Neural cell (in vitro differentiated cells): Measurements from ENCODE around the gene NHS.

Experiments used
- CTCF ChIP-seq: fragments of 450-650 bp; IDR thresholded peaks from 2 replicates; pipeline ENCODE4 v1.5.1; 2014; ENCODE audit warnings: antibody characterized with exemption, mild to moderate bottlenecking, moderate library complexity; ENCODE audit not compliant: poor library complexity, severe bottlenecking
- RAD21 ChIP-seq: fragments of 450-650 bp; conservative IDR thresholded peaks from 2 replicates; pipeline ENCODE4 v1.6.1; 2014; ENCODE audit warnings: antibody characterized with exemption, mild to moderate bottlenecking, moderate library complexity
- REST ChIP-seq: IDR thresholded peaks from 2 replicates; pipeline ENCODE4 v1.6.1; 2012; ENCODE audit warnings: borderline replicate concordance
- SMC3 ChIP-seq: fragments of 450-650 bp; conservative IDR thresholded peaks from 2 replicates; pipeline ENCODE4 v1.6.1; 2014; ENCODE audit warnings: antibody characterized with exemption, mild to moderate bottlenecking, moderate library complexity; ENCODE audit not compliant: poor library complexity

- no peak for TF ChIP-seq RAD21
- TF ChIP-seq CTCF = no peak
- TF ChIP-seq SMC3 = no peak
- no peak for TF ChIP-seq REST
These were observed 233.9 kb downstream of the NHS start for GRCh38 chrX:17608888-17609287.
